Measurements from ENCODE around the gene ENTHD1. TPM values are rescaled to one million over a fixed set of nuclear protein-coding genes. Genes with fewer than 3 reads are reported as not detected.
A peak's percentile ranks its signal among the peaks of the same experiment; 100 is the strongest.

Gene ENTHD1
- total RNA-seq, 2 donors from 2014 or later: not detected

DNA sequence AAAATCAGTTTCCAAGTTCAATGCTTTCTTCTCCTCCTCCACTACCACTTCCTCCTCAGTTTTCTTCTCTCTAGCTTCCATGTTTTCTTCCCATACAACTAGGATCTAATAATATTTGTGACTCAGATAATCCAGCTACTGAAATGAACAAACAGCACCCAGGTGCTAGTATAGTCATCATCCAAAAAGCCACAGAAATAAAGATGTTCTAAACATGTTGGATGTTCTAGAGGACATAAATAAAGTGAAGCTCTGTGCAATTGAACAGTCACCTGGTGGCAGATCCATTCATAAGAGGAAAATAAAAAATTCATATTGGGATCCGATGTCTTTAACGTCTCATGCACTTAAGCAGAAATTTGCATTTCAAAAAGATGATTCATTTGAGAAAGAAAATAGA lies 142.8 kb downstream of the ENTHD1 start:
- peaks cover 18% of the 10 kb centered on the region for H3K27me3 ChIP-seq (ENCODE audit: control insufficient read depth, insufficient read depth, low read length, poor library complexity, severe bottlenecking)
- TF ChIP-seq, protein P1, sequence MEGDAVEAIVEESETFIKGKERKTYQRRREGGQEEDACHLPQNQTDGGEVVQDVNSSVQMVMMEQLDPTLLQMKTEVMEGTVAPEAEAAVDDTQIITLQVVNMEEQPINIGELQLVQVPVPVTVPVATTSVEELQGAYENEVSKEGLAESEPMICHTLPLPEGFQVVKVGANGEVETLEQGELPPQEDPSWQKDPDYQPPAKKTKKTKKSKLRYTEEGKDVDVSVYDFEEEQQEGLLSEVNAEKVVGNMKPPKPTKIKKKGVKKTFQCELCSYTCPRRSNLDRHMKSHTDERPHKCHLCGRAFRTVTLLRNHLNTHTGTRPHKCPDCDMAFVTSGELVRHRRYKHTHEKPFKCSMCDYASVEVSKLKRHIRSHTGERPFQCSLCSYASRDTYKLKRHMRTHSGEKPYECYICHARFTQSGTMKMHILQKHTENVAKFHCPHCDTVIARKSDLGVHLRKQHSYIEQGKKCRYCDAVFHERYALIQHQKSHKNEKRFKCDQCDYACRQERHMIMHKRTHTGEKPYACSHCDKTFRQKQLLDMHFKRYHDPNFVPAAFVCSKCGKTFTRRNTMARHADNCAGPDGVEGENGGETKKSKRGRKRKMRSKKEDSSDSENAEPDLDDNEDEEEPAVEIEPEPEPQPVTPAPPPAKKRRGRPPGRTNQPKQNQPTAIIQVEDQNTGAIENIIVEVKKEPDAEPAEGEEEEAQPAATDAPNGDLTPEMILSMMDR (conservative IDR thresholded peaks at IDR 0.05): no peak
- H3K9ac ChIP-seq (ENCODE audit: extremely low read depth, low read length, poor library complexity, severe bottlenecking): no peak overlapping the region

DNA sequence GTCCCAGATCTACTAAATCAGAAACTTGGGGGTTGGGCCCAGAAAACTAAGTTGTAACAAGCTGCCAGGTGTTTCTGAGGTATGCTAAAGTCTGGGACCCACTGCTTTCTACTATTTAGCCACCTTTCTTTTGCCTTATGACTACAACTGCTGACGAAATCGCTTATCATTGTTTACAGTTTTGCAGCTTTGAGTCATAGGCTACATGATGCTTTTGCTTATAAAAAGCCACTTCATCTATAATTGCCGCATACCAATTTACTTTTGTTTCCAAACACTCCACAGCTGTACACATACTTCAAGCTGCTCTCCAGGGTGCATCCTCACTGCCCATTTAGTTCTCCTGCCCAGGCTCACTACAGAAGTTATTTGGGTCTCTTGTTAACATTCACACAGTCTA lies 144.7 kb downstream of the ENTHD1 start:
- H3K4me1 ChIP-seq (ENCODE audit: control insufficient read depth, insufficient read depth, low read length): no peaks in the 10 kb centered on the region
- H3K27me3 ChIP-seq (ENCODE audit: control insufficient read depth, insufficient read depth, low read length, poor library complexity, severe bottlenecking): peaks cover 18% of the 10 kb centered on the region
- whole genome bisulfite sequencing, 2 experiments (ENCODE audit: insufficient coverage in 1 of 2, insufficient read length in 1 of 2): 88 to 97% methylated on average over 2 to 3 of the region's 3 CpGs
- H3K9me3 Mint-ChIP-seq: no peaks in the 10 kb centered on the region
- H3K27ac ChIP-seq (ENCODE audit: low read depth, low read length): no peak overlapping the region
- H3K27ac Mint-ChIP-seq: no peak overlapping the region
- H3K36me3 Mint-ChIP-seq (ENCODE audit: low read depth): no peaks in the 10 kb centered on the region
- H3K9ac ChIP-seq (ENCODE audit: extremely low read depth, low read length, poor library complexity, severe bottlenecking): no peak overlapping the region
- no peak overlapping the region for H3K4me3 Mint-ChIP-seq
- TF ChIP-seq, protein P1 (conservative IDR thresholded peaks at IDR 0.05): no peak
- H3K4me1 Mint-ChIP-seq: no peaks in the 10 kb centered on the region
- H3K9me3 ChIP-seq (ENCODE audit: control insufficient read depth, low read length): no peaks in the 10 kb centered on the region
- H3K4me3 ChIP-seq (ENCODE audit: low read length): no peak overlapping the region
- no peaks in the 10 kb centered on the region for H3K36me3 ChIP-seq (ENCODE audit: control insufficient read depth, insufficient read depth, low read length)
- DNase-seq: no peak
- H3K27me3 Mint-ChIP-seq (ENCODE audit: insufficient read depth): peaks cover 12% of the 10 kb centered on the region

More for the DNA sequence above, 142.8 kb downstream of the ENTHD1 start:
- H3K4me3 ChIP-seq (ENCODE audit: low read length): no peak overlapping the region
- no peaks in the 10 kb centered on the region for H3K4me1 ChIP-seq (ENCODE audit: control insufficient read depth, insufficient read depth, low read length)
- no peaks in the 10 kb centered on the region for H3K9me3 Mint-ChIP-seq
- H3K4me3 Mint-ChIP-seq: no peak overlapping the region
- no peaks in the 10 kb centered on the region for H3K36me3 ChIP-seq (ENCODE audit: control insufficient read depth, insufficient read depth, low read length)
- H3K36me3 Mint-ChIP-seq (ENCODE audit: low read depth): no peaks in the 10 kb centered on the region
- no peak overlapping the region for H3K27ac ChIP-seq (ENCODE audit: low read depth, low read length)
- H3K27ac Mint-ChIP-seq: no peak overlapping the region
- no peak for DNase-seq
- peaks cover 8% of the 10 kb centered on the region for H3K4me1 Mint-ChIP-seq
- peaks cover 15% of the 10 kb centered on the region for H3K27me3 Mint-ChIP-seq (ENCODE audit: insufficient read depth)
- H3K9me3 ChIP-seq (ENCODE audit: control insufficient read depth, low read length): no peaks in the 10 kb centered on the region
- 84 to 85% methylated on average over 2 of the region's 2 CpGs for WGBS, 2 experiments (ENCODE audit: insufficient coverage in 1 of 2, insufficient read length in 1 of 2)

DNA sequence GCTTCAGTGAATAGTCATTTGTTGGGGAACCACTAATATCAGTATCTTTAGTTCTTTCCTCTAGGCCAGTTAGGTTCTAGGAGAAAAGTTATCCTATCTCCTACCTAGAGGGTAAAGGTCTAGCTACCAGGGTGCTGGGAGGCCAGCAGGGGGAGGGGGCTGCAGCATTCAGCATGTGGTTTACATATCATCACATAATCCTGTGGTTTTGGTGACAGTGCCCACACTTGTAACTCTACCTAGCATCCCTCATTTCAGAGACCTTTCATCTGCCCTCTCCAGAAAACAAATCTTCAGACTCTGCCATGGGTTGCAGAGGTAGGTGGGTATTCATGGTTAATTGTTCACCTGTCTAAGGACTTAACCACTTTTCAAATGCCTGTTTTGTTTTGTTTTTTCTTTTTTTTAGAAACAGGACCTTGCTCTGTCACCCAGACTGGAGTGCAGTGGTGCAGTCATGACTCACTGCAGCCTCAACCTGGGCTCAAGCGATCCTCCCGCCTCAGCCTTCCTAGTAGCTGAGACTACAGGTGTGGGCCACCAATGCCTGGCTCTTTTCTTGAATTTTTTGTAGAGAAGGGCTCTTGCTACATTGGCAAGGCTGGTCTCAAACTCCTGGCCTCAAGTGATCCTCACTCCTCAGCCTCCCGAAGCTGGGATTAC lies 146.8 kb downstream of the ENTHD1 start:
- no peaks in the 10 kb centered on the region for H3K36me3 ChIP-seq (ENCODE audit: control insufficient read depth, insufficient read depth, low read length)
- no peaks in the 10 kb centered on the region for H3K9me3 ChIP-seq (ENCODE audit: control insufficient read depth, low read length)
- Mint-ChIP-seq H3K4me3 (no peak overlapping the region), H3K36me3 (ENCODE audit: low read depth) (no peaks in the 10 kb centered on the region), H3K27ac (no peak overlapping the region), H3K9me3 (peaks cover 2% of the 10 kb centered on the region), H3K4me1 (peaks cover 11% of the 10 kb centered on the region), H3K27me3 (ENCODE audit: insufficient read depth) (no peaks in the 10 kb centered on the region)
- 83 to 94% methylated on average over 2 to 3 of the region's 3 CpGs for WGBS, 2 experiments (ENCODE audit: insufficient coverage in 1 of 2, insufficient read length in 1 of 2)
- DNase-seq: no peak
- H3K9ac ChIP-seq (ENCODE audit: extremely low read depth, low read length, poor library complexity, severe bottlenecking): no peak overlapping the region
- no peaks in the 10 kb centered on the region for H3K4me1 ChIP-seq (ENCODE audit: control insufficient read depth, insufficient read depth, low read length)
- H3K27ac ChIP-seq (ENCODE audit: low read depth, low read length): no peak overlapping the region
- H3K27me3 ChIP-seq (ENCODE audit: control insufficient read depth, insufficient read depth, low read length, poor library complexity, severe bottlenecking): peaks cover 13% of the 10 kb centered on the region
- TF ChIP-seq, protein P1 (conservative IDR thresholded peaks at IDR 0.05): peak; percentile 37
- H3K4me3 ChIP-seq (ENCODE audit: low read length): no peak overlapping the region
